H9 (cell line): ENCODE measurements around the gene RALBP1. TPM values are rescaled to one million over a fixed set of nuclear protein-coding genes. Genes with fewer than 3 reads are reported as not detected.
A peak's percentile ranks its signal among the peaks of the same experiment; 100 is the strongest.

ENCODE experiments used
- DNase-seq: peaks from one replicate; pipeline ENCODE4 v3.0.0-alpha.2; 2017
- H2AFZ ChIP-seq: one replicate; pipeline ENCODE4 v1.6.1; 2013; ENCODE audit warnings: mild to moderate bottlenecking, low read length, control low read depth, moderate library complexity
- H2AK5ac ChIP-seq: 2 replicates; pipeline ENCODE4 v1.6.1; 2013; ENCODE audit warnings: low read length, control low read depth, mixed read lengths; ENCODE audit not compliant: insufficient read length
- H2BK120ac ChIP-seq: one replicate; pipeline ENCODE4 v1.6.1; 2013; ENCODE audit warnings: low read depth, mild to moderate bottlenecking, low read length, control low read depth, inconsistent platforms; ENCODE audit not compliant: poor library complexity, severe bottlenecking
- H2BK12ac ChIP-seq: 2 replicates; pipeline ENCODE4 v1.6.1; 2013; ENCODE audit warnings: low read length, control low read depth, mixed read lengths, low read depth; ENCODE audit not compliant: insufficient read length
- H2BK15ac ChIP-seq: 2 replicates; pipeline ENCODE4 v1.6.1; 2013; ENCODE audit warnings: low read depth, low read length, control low read depth
- H2BK20ac ChIP-seq: one replicate; pipeline ENCODE4 v1.6.1; 2013; ENCODE audit warnings: low read depth, mild to moderate bottlenecking, low read length, control low read depth, inconsistent platforms; ENCODE audit not compliant: poor library complexity, severe bottlenecking
- H2BK5ac ChIP-seq: 2 replicates; pipeline ENCODE4 v1.6.1; 2013; ENCODE audit warnings: low read length, control low read depth, mixed read lengths; ENCODE audit not compliant: insufficient read length
- H3K14ac ChIP-seq: 2 replicates; pipeline ENCODE4 v1.6.1; 2013; ENCODE audit warnings: low read length, control low read depth; ENCODE audit not compliant: insufficient read depth
- H3K18ac ChIP-seq: 2 replicates; pipeline ENCODE4 v1.6.1; 2013; ENCODE audit warnings: low read depth, mild to moderate bottlenecking, mixed read lengths, low read length, control low read depth; ENCODE audit not compliant: insufficient read length
- H3K23ac ChIP-seq: 2 replicates; pipeline ENCODE4 v1.6.1; 2013; ENCODE audit warnings: low read length, control low read depth, mixed read lengths, low read depth; ENCODE audit not compliant: insufficient read length
- H3K23me2 ChIP-seq: 2 replicates; pipeline ENCODE4 v1.6.1; 2013; ENCODE audit warnings: low read depth, mild to moderate bottlenecking, mixed read lengths, low read length, control low read depth; ENCODE audit not compliant: insufficient read length, poor library complexity, severe bottlenecking
- H3K27ac ChIP-seq: 2 replicates; pipeline ENCODE4 v1.5.1; 2013; ENCODE audit warnings: low read length, control low read depth, mixed read lengths, low read depth; ENCODE audit not compliant: insufficient read length
- H3K27me3 ChIP-seq: 2 replicates; pipeline ENCODE4 v1.6.1; 2013; ENCODE audit warnings: low read length, control low read depth, inconsistent platforms; ENCODE audit not compliant: insufficient read depth
- H3K4ac ChIP-seq: 2 replicates; pipeline ENCODE4 v1.6.1; 2013; ENCODE audit warnings: low read depth, mild to moderate bottlenecking, control low read depth, inconsistent platforms, low read length, moderate library complexity
- H3K4me1 ChIP-seq: 2 replicates; pipeline ENCODE4 v1.6.1; 2013; ENCODE audit warnings: low read length, control low read depth, inconsistent platforms; ENCODE audit not compliant: insufficient read depth
- H3K4me2 ChIP-seq: 2 replicates; pipeline ENCODE4 v1.6.1; 2013; ENCODE audit warnings: low read length, control low read depth, mixed read lengths; ENCODE audit not compliant: insufficient read length, insufficient read depth
- H3K56ac ChIP-seq: 2 replicates; pipeline ENCODE4 v1.6.1; 2013; ENCODE audit warnings: low read depth, mild to moderate bottlenecking, mixed read lengths, low read length, control low read depth; ENCODE audit not compliant: insufficient read length
- H3K79me1 ChIP-seq: 2 replicates; pipeline ENCODE4 v1.6.1; 2013; ENCODE audit warnings: low read depth, mild to moderate bottlenecking, moderate library complexity, low read length, control low read depth, inconsistent platforms; ENCODE audit not compliant: insufficient read depth, poor library complexity, severe bottlenecking
- H3K79me2 ChIP-seq: 2 replicates; pipeline ENCODE4 v1.6.1; 2013; ENCODE audit warnings: low read length, control low read depth, inconsistent platforms; ENCODE audit not compliant: insufficient read depth
- H3K9ac ChIP-seq: 2 replicates; pipeline ENCODE4 v1.6.1; 2013; ENCODE audit warnings: low read length, control low read depth, mixed read lengths; ENCODE audit not compliant: insufficient read length; ENCODE audit errors: extremely low read depth
- H3K9me3 ChIP-seq: one replicate; pipeline ENCODE4 v1.6.1; 2013; ENCODE audit warnings: low read depth, low read length, inconsistent platforms; ENCODE audit not compliant: control insufficient read depth
- H3T11ph ChIP-seq: one replicate; pipeline ENCODE4 v1.6.1; 2013; ENCODE audit warnings: mild to moderate bottlenecking, low read length, control low read depth, inconsistent platforms
- H4K20me1 ChIP-seq: one replicate; pipeline ENCODE4 v1.6.1; 2013; ENCODE audit not compliant: control insufficient read depth, insufficient read length, insufficient read depth
- H4K5ac ChIP-seq: 2 replicates; pipeline ENCODE4 v1.6.1; 2013; ENCODE audit warnings: low read depth, mild to moderate bottlenecking, mixed read lengths, low read length, control low read depth; ENCODE audit not compliant: insufficient read length
- H4K8ac ChIP-seq: replicated peaks from 2 replicates; pipeline ENCODE4 v1.6.1; 2013; ENCODE audit warnings: low read length, control low read depth, mixed read lengths, low read depth; ENCODE audit not compliant: insufficient read length
- H4K91ac ChIP-seq: 2 replicates; pipeline ENCODE4 v1.6.1; 2013; ENCODE audit warnings: low read depth, mild to moderate bottlenecking, moderate library complexity, mixed read lengths, low read length, control low read depth; ENCODE audit not compliant: insufficient read length
- H3K27ac Mint-ChIP-seq, 3 experiments: 2 replicates in 2 of 3; 3 replicates in 1 of 3; pipeline ENCODE4 v1.8.0; 2020 to 2021; ENCODE audit warnings: mixed read lengths in 3 of 3, mild to moderate bottlenecking in 1 of 3, moderate library complexity in 1 of 3
- H3K27me3 Mint-ChIP-seq: 2 replicates; pipeline ENCODE4 v1.8.0; 2021; ENCODE audit warnings: low read depth, mild to moderate bottlenecking, moderate library complexity, mixed read lengths
- H3K36me3 Mint-ChIP-seq, 3 experiments: 2 replicates in 2 of 3; 3 replicates in 1 of 3; pipeline ENCODE4 v1.8.0; 2020 to 2021; ENCODE audit warnings: low read depth in 3 of 3, mixed read lengths in 3 of 3; ENCODE audit not compliant: insufficient read depth in 1 of 3
- H3K4me1 Mint-ChIP-seq, 2 experiments: 2 replicates each; pipeline ENCODE4 v1.8.0; 2020; ENCODE audit warnings: mixed read lengths in 2 of 2
- H3K4me3 Mint-ChIP-seq, 2 experiments: 2 replicates in 1 of 2; 3 replicates in 1 of 2; pipeline ENCODE4 v1.8.0; 2020 to 2021; ENCODE audit warnings: mild to moderate bottlenecking in 2 of 2, mixed read lengths in 2 of 2, moderate library complexity in 1 of 2
- H3K9me3 Mint-ChIP-seq, 2 experiments: 2 replicates in 1 of 2; 3 replicates in 1 of 2; pipeline ENCODE4 v1.8.0; 2020; ENCODE audit warnings: mild to moderate bottlenecking in 2 of 2, mixed read lengths in 2 of 2, moderate library complexity in 1 of 2
- WGBS: extraction: QIAGEN DNeasy Blood & Tissue Kit; methylation state at CpG from one replicate; pipeline ENCODE4 v1.1.7; 2013; ENCODE audit warnings: missing lambda C conversion rate, low lambda C conversion rate, mixed read lengths; ENCODE audit not compliant: insufficient read length; ENCODE audit errors: extremely low coverage; 5-methylcytosine and 5-hydroxymethylcytosine counted together
- total RNA-seq: library from RNA; stranded (reverse); gene quantifications from 2 replicates; pipeline ENCODE4 v1.2.1, GENCODE V29; 2021
- TF ChIP-seq, protein P1 (sequence below): fragments of 200-600 bp; sonication (generic); conservative IDR thresholded peaks from 3 replicates; pipeline ENCODE4 v1.8.0; 2021; ENCODE audit warnings: antibody characterized with exemption, mild to moderate bottlenecking

Gene RALBP1
- total RNA-seq, 1 experiment from 2014 or later, result 51.0 TPM

DNA sequence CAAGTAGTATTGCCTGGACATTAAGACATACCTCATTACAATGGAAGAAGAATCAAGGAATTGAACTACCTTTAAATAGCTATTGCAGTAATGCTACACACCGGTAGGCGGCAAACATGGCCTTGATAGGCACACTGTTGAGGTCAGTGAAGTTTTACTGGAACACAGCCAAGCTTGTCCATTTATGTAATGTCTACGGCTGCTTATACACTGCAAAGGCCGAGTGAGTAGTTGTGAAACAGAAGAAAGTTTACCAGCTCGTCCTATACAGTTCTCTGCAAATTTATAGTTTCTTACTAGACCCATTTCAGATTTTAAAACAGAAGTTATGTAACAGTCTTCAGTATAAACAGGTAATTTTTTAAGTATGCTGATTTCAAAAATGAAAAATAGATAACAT lies 100.2 kb downstream of the RALBP1 start:
- no peak overlapping the region for H2BK20ac ChIP-seq
- no peak overlapping the region for H2AK5ac ChIP-seq
- no peaks in the 10 kb centered on the region for H3K27me3 ChIP-seq
- Mint-ChIP-seq H3K27me3 (no peaks in the 10 kb centered on the region), H3K4me3 (no peak overlapping the region), H3K4me1 (peaks cover 16 to 20% of the 10 kb centered on the region in 2 experiments), H3K9me3 (no peaks in the 10 kb centered on the region), H3K27ac (no peak overlapping the region), H3K36me3 (peaks cover 0 to 31% (median 21%) of the 10 kb centered on the region in 3 experiments; a peak in 5 of 7 replicates)
- H3K14ac ChIP-seq, result no peak overlapping the region
- no peak overlapping the region for H2BK15ac ChIP-seq
- H3K18ac ChIP-seq, result no peak overlapping the region
- H3K4ac ChIP-seq, result no peak overlapping the region
- H3K23ac ChIP-seq, result no peak overlapping the region
- H3K4me1 ChIP-seq, result 0 out of 2 replicates have a peak, but pooled peaks cover 2% of the 10 kb centered on the region
- H3K56ac ChIP-seq, result no peak overlapping the region
- H3T11ph ChIP-seq, result no peak overlapping the region
- TF ChIP-seq, protein P1, sequence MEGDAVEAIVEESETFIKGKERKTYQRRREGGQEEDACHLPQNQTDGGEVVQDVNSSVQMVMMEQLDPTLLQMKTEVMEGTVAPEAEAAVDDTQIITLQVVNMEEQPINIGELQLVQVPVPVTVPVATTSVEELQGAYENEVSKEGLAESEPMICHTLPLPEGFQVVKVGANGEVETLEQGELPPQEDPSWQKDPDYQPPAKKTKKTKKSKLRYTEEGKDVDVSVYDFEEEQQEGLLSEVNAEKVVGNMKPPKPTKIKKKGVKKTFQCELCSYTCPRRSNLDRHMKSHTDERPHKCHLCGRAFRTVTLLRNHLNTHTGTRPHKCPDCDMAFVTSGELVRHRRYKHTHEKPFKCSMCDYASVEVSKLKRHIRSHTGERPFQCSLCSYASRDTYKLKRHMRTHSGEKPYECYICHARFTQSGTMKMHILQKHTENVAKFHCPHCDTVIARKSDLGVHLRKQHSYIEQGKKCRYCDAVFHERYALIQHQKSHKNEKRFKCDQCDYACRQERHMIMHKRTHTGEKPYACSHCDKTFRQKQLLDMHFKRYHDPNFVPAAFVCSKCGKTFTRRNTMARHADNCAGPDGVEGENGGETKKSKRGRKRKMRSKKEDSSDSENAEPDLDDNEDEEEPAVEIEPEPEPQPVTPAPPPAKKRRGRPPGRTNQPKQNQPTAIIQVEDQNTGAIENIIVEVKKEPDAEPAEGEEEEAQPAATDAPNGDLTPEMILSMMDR, result peak; percentile 78
- no peaks in the 10 kb centered on the region for H4K20me1 ChIP-seq
- H3K79me1 ChIP-seq, result no peaks in the 10 kb centered on the region
- H2BK5ac ChIP-seq, result no peak overlapping the region
- H3K4me2 ChIP-seq, result no peak overlapping the region
- no peak overlapping the region for H2AFZ ChIP-seq
- peak; percentile 49 for DNase-seq
- no peak overlapping the region for H2BK120ac ChIP-seq
- H2BK12ac ChIP-seq, result no peak overlapping the region
- H4K8ac ChIP-seq, result no peak overlapping the region
- no peaks in the 10 kb centered on the region for H3K9me3 ChIP-seq
- no peaks in the 10 kb centered on the region for H3K79me2 ChIP-seq
- H4K91ac ChIP-seq, result no peak overlapping the region
- no peaks in the 10 kb centered on the region for H3K23me2 ChIP-seq
- no peak overlapping the region for H3K27ac ChIP-seq
- H3K9ac ChIP-seq, result no peak overlapping the region
- H4K5ac ChIP-seq, result no peak overlapping the region
- no CpG with 5 or more reads among the region's 5 CpGs for WGBS
